MCF 10A (cell line): ENCODE measurements around the gene TMEM51. TPM values are rescaled to one million over a fixed set of nuclear protein-coding genes. Genes with fewer than 3 reads are reported as not detected.

Source experiments
- BruUV-seq: library from RNA; stranded (reverse); fragments of 400-500 nt; replicated peaks from 2 replicates; lab custom pipeline; 2021; lab: Mats Ljungman, UMichigan
- CTCF ChIA-PET: fragments of 300-600 bp; sonication (Branson Sonifier 250); formaldehyde crosslinking; extraction: SDS; loops from one replicate; lab custom pipeline; 2021; ENCODE audit warnings: antibody characterized with exemption, inconsistent platforms; lab: Yijun Ruan, JAX
- POLR2A ChIA-PET: fragments of 300-600, 350-650 bp; sonication (Branson Sonifier 250); formaldehyde crosslinking; extraction: SDS; loops from one replicate; lab custom pipeline; 2020; ENCODE audit warnings: antibody characterized with exemption, inconsistent platforms; lab: Yijun Ruan, JAX
- DNase-seq: peaks from one replicate; pipeline ENCODE4 v3.0.0-alpha.2; 2018; ENCODE audit not compliant: unreplicated experiment
- H3K27ac Mint-ChIP-seq: one replicate; pipeline ENCODE4 v1.8.0; 2022; ENCODE audit warnings: mild to moderate bottlenecking, low read depth, mixed read lengths; ENCODE audit not compliant: unreplicated experiment
- H3K27me3 Mint-ChIP-seq: one replicate; pipeline ENCODE4 v1.8.0; 2022; ENCODE audit warnings: mixed read lengths; ENCODE audit not compliant: insufficient read depth, unreplicated experiment
- H3K36me3 Mint-ChIP-seq: one replicate; pipeline ENCODE4 v1.8.0; 2022; ENCODE audit warnings: mild to moderate bottlenecking, moderate library complexity, mixed read lengths; ENCODE audit not compliant: insufficient read depth, unreplicated experiment
- H3K4me1 Mint-ChIP-seq: one replicate; pipeline ENCODE4 v1.8.0; 2022; ENCODE audit warnings: mixed read lengths; ENCODE audit not compliant: insufficient read depth, unreplicated experiment
- H3K4me3 Mint-ChIP-seq: one replicate; pipeline ENCODE4 v1.8.0; 2022; ENCODE audit warnings: mild to moderate bottlenecking, moderate library complexity, mixed read lengths; ENCODE audit not compliant: unreplicated experiment
- H3K9me3 Mint-ChIP-seq: one replicate; pipeline ENCODE4 v1.8.0; 2022; ENCODE audit warnings: mixed read lengths; ENCODE audit not compliant: unreplicated experiment
- CTCF ChIP-seq: fragments of 200-600 bp; IDR thresholded peaks from one replicate; pipeline ENCODE4 v1.8.0; 2022; ENCODE audit warnings: antibody characterized with exemption, mild to moderate bottlenecking; ENCODE audit not compliant: unreplicated experiment
- intact Hi-C: fragments of 100-400 bp; cut with micrococcal nuclease; formaldehyde crosslinking; loops from 2 replicates; pipeline ENCODE4 v1.14.1; 2022
- total RNA-seq: library from RNA; stranded (reverse); gene quantifications from 2 replicates; pipeline ENCODE4 v1.2.3, GENCODE V29; 2022

Gene TMEM51
- total RNA-seq, 1 experiment from 2014 or later = 6.4 TPM

GRCh38 chr1:15207031-15207828 lies 53.7 kb downstream of the TMEM51 start:
- no TSS peak for BruUV-seq

GRCh38 chr1:15207829-15208429 lies 54.4 kb downstream of the TMEM51 start:
- H3K27ac Mint-ChIP-seq = no peak overlapping the region
- no peak for TF ChIP-seq CTCF

More at GRCh38 chr1:15207031-15207828, 53.7 kb downstream of the TMEM51 start:
- ChIA-PET CTCF (no interaction called here), POLR2A (interaction anchor here (1.0 to 1.2 kb wide), 2 partner anchors 12 to 54 kb away, joined by 3 to 6 read pairs; partner anchors contain the start of gene TMEM51)
- Mint-ChIP-seq H3K4me1 (no peaks in the 10 kb centered on the region), H3K4me3 (no peak overlapping the region), H3K36me3 (no peaks in the 10 kb centered on the region), H3K27me3 (no peaks in the 10 kb centered on the region), H3K9me3 (no peaks in the 10 kb centered on the region), H3K27ac (no peak overlapping the region)
- intact Hi-C loops = no loop called here
- no peak for TF ChIP-seq CTCF
- no peak for DNase-seq

GRCh38 chr1:15210651-15211375 lies 57.3 kb downstream of the TMEM51 start:
- no peak overlapping the region for H3K4me3 Mint-ChIP-seq
- H3K4me1 Mint-ChIP-seq = no peaks in the 10 kb centered on the region
- POLR2A ChIA-PET = interaction anchor here (0.7 to 1.0 kb wide), 3 partner anchors 9 to 37 kb away, joined by 3 read pairs; no protein-coding TSS in a partner anchor
- H3K27me3 Mint-ChIP-seq = no peaks in the 10 kb centered on the region
- BruUV-seq = no TSS peak
- CTCF ChIA-PET = interaction anchor here (0.6 to 0.9 kb wide), 2 partner anchors 58 to 93 kb away, joined by 3 read pairs; no protein-coding TSS in a partner anchor
- no peak overlapping the region for H3K27ac Mint-ChIP-seq
- no peaks in the 10 kb centered on the region for H3K9me3 Mint-ChIP-seq
- TF ChIP-seq CTCF = no peak
- H3K36me3 Mint-ChIP-seq = no peaks in the 10 kb centered on the region
- intact Hi-C loops = no loop called here
- DNase-seq = no peak

More at GRCh38 chr1:15207829-15208429, 54.4 kb downstream of the TMEM51 start:
- no peak for DNase-seq
- Mint-ChIP-seq H3K27me3 (no peaks in the 10 kb centered on the region), H3K4me3 (no peak overlapping the region), H3K36me3 (no peaks in the 10 kb centered on the region), H3K4me1 (no peaks in the 10 kb centered on the region), H3K9me3 (no peaks in the 10 kb centered on the region)
- ChIA-PET CTCF (interaction anchor here (0.7 kb wide), 1 partner anchor 55 kb away, joined by 4 read pairs; no protein-coding TSS in a partner anchor), POLR2A (interaction anchor here (0.7 to 1.0 kb wide), 2 partner anchors 13 to 765 kb away, joined by 3 to 4 read pairs; no protein-coding TSS in a partner anchor)
- no TSS peak for BruUV-seq
- intact Hi-C loops = no loop called here
